ENCODE data around the gene FAM20C. TPM values are rescaled to one million over a fixed set of nuclear protein-coding genes. Genes with fewer than 3 reads are reported as not detected.
"Not testable (repeated sequence)": the region's sequence is repeated elsewhere in the genome, so short reads cannot be mapped to it uniquely, and the experiment has no call there.

FAM20C gene
- total RNA-seq, 4 donors from 2014 or later: 17.3 to 20.7 (median 19.8) TPM

DNA sequence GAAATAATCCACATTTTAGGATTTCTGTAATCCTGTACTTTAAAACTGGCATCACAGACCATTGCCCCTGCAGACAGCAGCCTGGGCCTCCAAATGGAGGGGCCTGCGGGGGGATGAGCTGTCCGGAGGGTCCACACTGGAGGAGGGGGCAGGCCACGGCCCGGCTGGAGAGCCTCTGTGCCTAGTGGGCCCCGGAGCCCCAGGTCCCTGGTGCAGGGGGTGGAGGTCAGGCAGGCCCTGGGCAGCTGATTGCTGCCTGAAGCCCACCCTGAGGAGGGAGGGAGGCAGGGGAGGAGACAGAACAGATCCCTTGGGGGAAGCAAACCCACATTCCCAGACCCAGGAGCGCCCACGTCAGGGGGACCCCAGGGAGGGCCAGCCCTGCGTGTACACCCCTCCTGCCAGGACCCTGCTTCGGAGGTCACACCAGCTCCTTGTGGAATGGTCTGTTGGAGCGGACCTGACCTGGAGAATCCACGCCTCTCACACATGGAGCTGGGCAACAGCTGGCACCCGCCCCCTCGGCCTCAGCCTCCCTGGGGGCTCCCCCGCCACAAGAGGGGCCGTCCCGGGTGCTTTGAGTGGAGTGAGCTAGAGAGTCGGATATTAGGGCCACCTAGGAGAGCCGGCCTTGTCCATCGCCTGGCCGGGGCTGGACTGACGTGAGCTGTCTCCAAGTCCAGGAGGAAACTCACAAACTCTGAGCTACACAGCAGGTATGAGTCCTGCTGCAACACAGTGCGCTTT, 12.2 kb upstream of the FAM20C start:
- 92 to 93% methylated on average over 16 to 20 of the region's 22 CpGs for WGBS, 2 donors
- DNase-seq (ENCODE audit: low spot score in 2 of 2): no peak
- H3K4me3 ChIP-seq (ENCODE audit: low read depth, poor library complexity, severe bottlenecking): no peak overlapping the region
- intact Hi-C loops (cut with DNase I; ENCODE audit: low total_unique reads): no loop called here
- TF ChIP-seq, protein P1, sequence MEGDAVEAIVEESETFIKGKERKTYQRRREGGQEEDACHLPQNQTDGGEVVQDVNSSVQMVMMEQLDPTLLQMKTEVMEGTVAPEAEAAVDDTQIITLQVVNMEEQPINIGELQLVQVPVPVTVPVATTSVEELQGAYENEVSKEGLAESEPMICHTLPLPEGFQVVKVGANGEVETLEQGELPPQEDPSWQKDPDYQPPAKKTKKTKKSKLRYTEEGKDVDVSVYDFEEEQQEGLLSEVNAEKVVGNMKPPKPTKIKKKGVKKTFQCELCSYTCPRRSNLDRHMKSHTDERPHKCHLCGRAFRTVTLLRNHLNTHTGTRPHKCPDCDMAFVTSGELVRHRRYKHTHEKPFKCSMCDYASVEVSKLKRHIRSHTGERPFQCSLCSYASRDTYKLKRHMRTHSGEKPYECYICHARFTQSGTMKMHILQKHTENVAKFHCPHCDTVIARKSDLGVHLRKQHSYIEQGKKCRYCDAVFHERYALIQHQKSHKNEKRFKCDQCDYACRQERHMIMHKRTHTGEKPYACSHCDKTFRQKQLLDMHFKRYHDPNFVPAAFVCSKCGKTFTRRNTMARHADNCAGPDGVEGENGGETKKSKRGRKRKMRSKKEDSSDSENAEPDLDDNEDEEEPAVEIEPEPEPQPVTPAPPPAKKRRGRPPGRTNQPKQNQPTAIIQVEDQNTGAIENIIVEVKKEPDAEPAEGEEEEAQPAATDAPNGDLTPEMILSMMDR (IDR thresholded peaks at IDR 0.05): no peak
- TF ChIP-seq POLR2A (IDR thresholded peaks at IDR 0.05): no peak

DNA sequence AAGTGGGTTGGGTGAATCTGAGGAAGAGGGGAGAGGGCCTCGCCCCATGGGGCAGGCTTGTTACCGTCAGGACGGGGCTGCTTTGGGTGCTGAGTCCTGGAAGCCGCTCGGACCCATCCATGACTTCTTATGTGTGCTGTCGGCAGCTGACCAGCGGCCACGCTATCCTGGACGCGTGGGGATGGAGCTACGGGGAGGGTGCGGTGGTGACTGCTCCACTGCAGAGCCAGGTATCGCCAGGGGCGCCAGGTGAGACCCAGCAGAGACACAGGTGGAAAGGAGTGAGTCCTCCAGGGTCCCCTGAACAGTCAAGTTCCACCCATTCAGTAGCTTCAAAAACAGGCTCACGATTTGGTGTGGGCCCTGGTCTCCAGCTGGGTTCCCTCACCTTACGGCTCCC, 10.6 kb upstream of the FAM20C start:
- WGBS, 2 donors: 84 to 93% methylated on average over 8 to 16 of the region's 16 CpGs
- intact Hi-C loops (cut with DNase I; ENCODE audit: low total_unique reads): no loop called here
- no peak overlapping the region for H3K4me3 ChIP-seq (ENCODE audit: low read depth, poor library complexity, severe bottlenecking)
- no peak for TF ChIP-seq POLR2A (IDR thresholded peaks at IDR 0.05)
- TF ChIP-seq, protein P1 (IDR thresholded peaks at IDR 0.05): no peak
- no peak for DNase-seq (ENCODE audit: low spot score in 2 of 2)

DNA sequence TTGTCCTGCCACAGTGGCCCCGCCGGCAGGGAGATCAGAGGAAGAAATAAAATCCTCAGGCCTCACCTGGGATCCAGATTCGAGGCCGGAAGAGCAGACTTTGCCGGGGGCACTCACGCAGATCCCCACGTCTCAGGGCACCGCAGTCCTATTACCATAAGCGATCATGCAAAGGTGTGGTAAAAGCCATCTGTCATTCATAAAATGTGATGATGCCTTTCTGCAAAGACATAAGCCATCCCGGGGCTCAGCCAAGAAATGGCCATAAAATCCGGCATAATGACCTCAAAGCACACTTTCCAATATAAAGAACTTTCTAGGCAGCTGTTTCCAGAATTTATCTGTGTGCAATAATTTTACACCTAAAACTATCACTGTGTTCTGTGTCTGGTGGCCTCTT, 9.9 kb upstream of the FAM20C start:
- 74 to 84% methylated on average over 3 to 8 of the region's 11 CpGs for WGBS, 2 donors
- H3K4me3 ChIP-seq (ENCODE audit: low read depth, poor library complexity, severe bottlenecking); DNase-seq (ENCODE audit: low spot score in 2 of 2); intact Hi-C loops (cut with DNase I; ENCODE audit: low total_unique reads): not testable (repeated sequence)

DNA sequence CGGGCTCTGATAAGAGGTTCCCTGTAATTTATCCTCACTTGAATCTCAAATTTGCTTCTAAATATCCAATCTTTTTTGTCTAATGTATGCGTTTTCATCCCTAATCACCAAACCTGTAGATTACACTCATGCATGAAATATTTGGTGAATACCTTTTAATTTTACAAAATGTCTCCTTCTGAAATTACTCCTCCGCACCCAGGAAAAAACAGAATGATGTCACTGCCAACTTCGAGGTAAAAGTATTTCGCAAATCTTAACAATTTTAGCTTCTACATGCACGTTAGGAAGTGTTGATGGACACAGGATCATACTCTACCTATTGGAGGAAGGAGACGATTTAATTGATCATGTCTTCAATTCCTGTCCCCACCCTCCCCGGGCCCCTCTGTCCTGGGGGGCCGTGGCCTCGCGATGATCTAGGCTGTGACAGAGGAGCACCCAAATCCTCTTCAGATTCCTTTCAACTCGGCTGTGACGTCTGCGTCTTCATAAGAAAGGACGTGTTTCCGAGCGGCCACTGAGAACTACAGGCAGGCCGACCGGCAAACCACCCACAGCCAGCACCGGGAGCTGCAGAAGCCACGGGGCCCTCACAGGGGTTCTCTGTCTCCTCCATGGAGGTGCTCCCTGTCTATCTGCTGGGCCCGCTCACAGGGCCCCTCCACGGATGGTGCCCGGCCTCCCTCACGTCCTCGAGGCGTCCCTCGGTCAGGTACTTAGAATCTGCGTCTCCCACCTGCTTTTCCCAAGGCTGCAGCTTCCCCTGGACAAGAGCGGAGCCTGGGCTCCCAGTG, 8.7 kb upstream of the FAM20C start:
- TF ChIP-seq, protein P1 (IDR thresholded peaks at IDR 0.05): no peak
- TF ChIP-seq POLR2A (IDR thresholded peaks at IDR 0.05): no peak
- intact Hi-C loops (cut with DNase I; ENCODE audit: low total_unique reads): no loop called here
- WGBS, 2 donors: 69 to 76% methylated on average over 30 of the region's 30 CpGs
- no peak overlapping the region for H3K4me3 ChIP-seq (ENCODE audit: low read depth, poor library complexity, severe bottlenecking)
- DNase-seq (ENCODE audit: low spot score in 2 of 2): no peak

DNA sequence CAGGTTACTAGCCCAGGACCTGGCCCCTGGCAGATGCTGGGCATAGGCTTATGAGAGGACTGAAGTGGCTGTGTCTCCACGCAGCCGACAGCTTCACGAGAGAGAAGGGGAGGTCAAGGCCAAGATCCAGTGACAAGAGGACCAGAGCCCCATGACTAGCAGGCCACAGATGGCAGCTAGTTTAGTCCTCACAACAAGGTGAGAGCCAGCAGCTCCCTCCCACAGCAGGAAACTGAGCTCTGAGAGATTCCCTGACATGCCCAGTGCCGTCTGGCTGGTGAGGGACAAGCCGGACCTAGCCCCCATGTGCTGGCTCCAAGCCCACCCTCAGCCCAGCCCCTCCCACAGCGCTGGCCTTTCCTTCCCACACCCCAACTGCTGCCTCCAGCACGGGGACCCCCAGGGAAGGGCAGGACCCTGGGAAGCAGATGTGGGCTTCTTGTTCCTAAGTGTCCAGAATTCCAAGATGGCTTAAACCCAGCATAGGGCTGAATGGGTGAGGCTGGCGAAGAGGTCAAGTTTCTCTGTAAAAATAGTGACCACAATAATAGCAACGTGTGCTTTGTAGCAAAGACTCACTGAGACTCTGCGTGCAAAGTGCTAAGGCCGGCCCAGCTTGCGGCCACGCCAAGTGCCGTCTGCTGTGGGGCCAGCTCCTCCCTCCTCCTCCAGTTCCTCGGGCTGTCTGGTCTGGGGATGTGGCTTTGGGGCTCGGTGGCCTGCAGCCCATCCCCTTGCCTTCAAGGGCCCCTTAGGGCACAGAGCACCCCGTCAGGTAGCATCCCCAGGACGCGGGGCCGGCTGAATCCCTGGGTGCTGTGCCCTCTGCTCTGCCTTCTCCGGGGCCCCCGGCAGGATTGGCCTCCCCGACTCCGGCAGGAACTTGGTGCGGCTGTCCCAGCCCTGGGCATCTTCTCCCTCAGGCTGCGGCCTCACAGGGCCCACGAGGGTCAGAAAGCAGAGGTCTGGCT, 7.8 kb upstream of the FAM20C start:
- intact Hi-C loops (cut with DNase I; ENCODE audit: low total_unique reads): no loop called here
- DNase-seq (ENCODE audit: low spot score in 2 of 2): no peak
- no peak overlapping the region for H3K4me3 ChIP-seq (ENCODE audit: low read depth, poor library complexity, severe bottlenecking)
- TF ChIP-seq POLR2A (IDR thresholded peaks at IDR 0.05): no peak
- TF ChIP-seq, protein P1 (IDR thresholded peaks at IDR 0.05): no peak
- 49 to 73% methylated on average over 24 to 27 of the region's 27 CpGs for WGBS, 2 donors
